DND-41 (cell line): Measurements from ENCODE around the gene CCDC85C.

Experiments
- CTCF ChIP-seq: IDR thresholded peaks from 2 replicates; pipeline ENCODE4 v1.5.1; 2012; ENCODE audit warnings: borderline replicate concordance, low read length, moderate library complexity, mild to moderate bottlenecking; ENCODE audit not compliant: poor library complexity, severe bottlenecking; ENCODE audit errors: extremely low read depth
- EZH2 ChIP-seq: IDR thresholded peaks from 3 replicates; pipeline ENCODE4 v1.6.1; 2012; ENCODE audit warnings: borderline replicate concordance, low read depth, mild to moderate bottlenecking, moderate library complexity, low read length, inconsistent platforms; ENCODE audit not compliant: severe bottlenecking

GRCh38 chr14:99519347-99519881 is 84.6 kb downstream of the CCDC85C start:
- TF ChIP-seq CTCF (no peak), EZH2 (no peak)
